HepG2 (cell line): Measurements from ENCODE around the gene TXNRD3. TPM values are rescaled to one million over a fixed set of nuclear protein-coding genes. Genes with fewer than 3 reads are reported as not detected.

Experiments
- CBX5 ChIP-seq: sonication (generic); formaldehyde crosslinking; IDR thresholded peaks from 2 replicates; pipeline ENCODE4 v1.4.0; 2020; ENCODE audit warnings: missing genetic modification reagents, borderline replicate concordance
- ELF1 ChIP-seq: sonication (generic); formaldehyde crosslinking; IDR thresholded peaks from 2 replicates; pipeline ENCODE4 v1.4.0; 2020; ENCODE audit warnings: missing genetic modification reagents
- TBX2 ChIP-seq: sonication (generic); formaldehyde crosslinking; IDR thresholded peaks from 2 replicates; pipeline ENCODE4 v1.5.0; 2020; ENCODE audit warnings: missing genetic modification reagents, mild to moderate bottlenecking, borderline replicate concordance
- ZNF589 ChIP-seq: sonication (generic); formaldehyde crosslinking; conservative IDR thresholded peaks from 2 replicates; pipeline ENCODE4 v1.8.0; 2022; ENCODE audit warnings: mild to moderate bottlenecking, moderate library complexity, missing genetic modification reagents
- ZNF713 ChIP-seq: sonication (generic); formaldehyde crosslinking; IDR thresholded peaks from 2 replicates; pipeline ENCODE4 v1.4.0; 2020; ENCODE audit warnings: mild to moderate bottlenecking, missing genetic modification reagents
- polyA plus RNA-seq, 8 experiments: library from polyadenylated mRNA; depleted of rRNA in 3 of 8; stranded (reverse) in 7 of 8; unstranded in 1 of 8; fragments of >200 nt; fragmentation: Illumina TruSeq in 4 of 8; extraction: Trizol in 4 of 8; gene quantifications; 2 replicates each; pipeline versions ENCODE4 v1.2.1 to v1.2.3, GENCODE V29; 2011 to 2016; ENCODE audit warnings: low read depth in 4 of 8, missing spikeins in 1 of 8, mixed read lengths in 1 of 8; ENCODE audit not compliant: insufficient read depth in 1 of 8
- total RNA-seq, 5 experiments: library from RNA; depleted of rRNA; stranded (reverse); fragments of >200 nt; fragmentation: Illumina TruSeq; extraction: Trizol; gene quantifications; 2 replicates each; pipeline ENCODE4 v1.2.3, GENCODE V29; 2016; ENCODE audit warnings: low read depth in 1 of 5
- TF ChIP-seq, protein P1 (sequence below): sonication (generic); formaldehyde crosslinking; conservative IDR thresholded peaks from 2 replicates; pipeline ENCODE4 v1.4.0; 2020; ENCODE audit warnings: missing genetic modification reagents
- TF ChIP-seq, protein P2 (sequence below): sonication (generic); formaldehyde crosslinking; IDR thresholded peaks from 2 replicates; pipeline ENCODE4 v1.8.0; 2022; ENCODE audit warnings: mild to moderate bottlenecking, missing genetic modification reagents, moderate library complexity
- TF ChIP-seq, protein P3 (sequence below): sonication (generic); formaldehyde crosslinking; IDR thresholded peaks from 2 replicates; pipeline ENCODE4 v1.5.1; 2020; ENCODE audit warnings: mild to moderate bottlenecking, missing genetic modification reagents, borderline replicate concordance
- TF ChIP-seq, protein P4 (sequence below), 2 experiments: sonication (generic) in 1 of 2; formaldehyde crosslinking in 1 of 2; IDR thresholded peaks; 2 replicates each; pipeline versions ENCODE4 v1.6.1 to v1.9.0; 2014 to 2022; ENCODE audit warnings: antibody characterized with exemption in 1 of 2, borderline replicate concordance in 1 of 2, inconsistent platforms in 1 of 2, low read depth in 1 of 2, missing genetic modification reagents in 1 of 2

The TXNRD3 gene
- total and polyA plus RNA-seq, 2 of the 13 experiments (the other 11 are each of a cell fraction or from before 2014, with no cell fraction given), result 4.8 to 20.7 TPM

DNA sequence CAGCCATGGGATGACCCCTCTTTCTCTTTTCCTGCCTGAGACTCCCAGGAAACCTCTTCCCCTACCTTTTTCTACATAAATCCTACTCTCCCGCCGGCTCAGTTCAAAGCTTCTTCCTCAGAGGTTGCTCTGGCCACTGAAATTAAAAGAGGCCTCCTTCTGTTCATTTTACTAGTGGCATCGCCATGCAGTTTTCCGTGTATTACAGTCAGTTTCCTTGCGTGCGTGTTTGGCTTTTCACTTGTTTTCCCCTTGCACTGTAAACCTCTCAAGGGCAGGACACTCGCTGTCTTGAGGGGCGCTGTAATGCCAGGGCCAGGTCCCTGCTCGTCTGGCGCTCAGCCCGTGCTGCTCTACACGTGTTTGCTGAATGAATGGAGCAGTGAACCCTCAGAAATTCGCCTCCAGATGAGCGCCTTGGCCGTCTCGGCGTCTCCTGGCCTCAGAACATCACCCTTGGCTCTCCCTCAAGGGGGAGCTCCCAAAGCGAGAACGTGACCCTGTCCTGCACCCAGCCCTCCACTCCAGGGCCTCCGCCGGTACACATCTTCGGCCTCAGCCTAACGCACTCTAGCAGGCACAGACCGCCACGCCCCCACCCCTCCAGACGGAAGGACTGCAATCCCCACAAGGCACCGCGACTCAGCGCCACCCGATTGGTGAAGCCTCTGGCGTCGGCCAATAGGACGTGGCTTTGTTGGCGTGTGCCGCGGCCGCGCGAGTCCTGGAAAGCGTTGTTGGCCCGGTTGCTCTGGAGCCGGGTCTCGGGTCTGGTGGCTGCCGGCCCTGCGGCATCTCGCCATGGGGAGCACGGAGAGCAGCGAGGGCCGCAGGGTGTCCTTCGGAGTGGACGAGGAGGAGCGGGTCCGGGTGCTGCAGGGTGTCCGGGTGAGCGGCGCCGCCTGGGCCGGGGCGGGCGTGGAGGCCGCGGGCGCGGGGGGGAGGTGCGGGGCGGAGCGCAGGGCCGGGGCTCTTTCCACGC lies 48.9 kb upstream of the TXNRD3 start, which contains the start of gene CHCHD6 (continued):
- TF ChIP-seq, protein P1, sequence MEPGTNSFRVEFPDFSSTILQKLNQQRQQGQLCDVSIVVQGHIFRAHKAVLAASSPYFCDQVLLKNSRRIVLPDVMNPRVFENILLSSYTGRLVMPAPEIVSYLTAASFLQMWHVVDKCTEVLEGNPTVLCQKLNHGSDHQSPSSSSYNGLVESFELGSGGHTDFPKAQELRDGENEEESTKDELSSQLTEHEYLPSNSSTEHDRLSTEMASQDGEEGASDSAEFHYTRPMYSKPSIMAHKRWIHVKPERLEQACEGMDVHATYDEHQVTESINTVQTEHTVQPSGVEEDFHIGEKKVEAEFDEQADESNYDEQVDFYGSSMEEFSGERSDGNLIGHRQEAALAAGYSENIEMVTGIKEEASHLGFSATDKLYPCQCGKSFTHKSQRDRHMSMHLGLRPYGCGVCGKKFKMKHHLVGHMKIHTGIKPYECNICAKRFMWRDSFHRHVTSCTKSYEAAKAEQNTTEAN (CRISPR knock-in tag), result no peak
- TF ChIP-seq CBX5 (CRISPR knock-in tag), result peak; percentile 35; the same call in 1 of the 2 replicates
- TF ChIP-seq, protein P2, sequence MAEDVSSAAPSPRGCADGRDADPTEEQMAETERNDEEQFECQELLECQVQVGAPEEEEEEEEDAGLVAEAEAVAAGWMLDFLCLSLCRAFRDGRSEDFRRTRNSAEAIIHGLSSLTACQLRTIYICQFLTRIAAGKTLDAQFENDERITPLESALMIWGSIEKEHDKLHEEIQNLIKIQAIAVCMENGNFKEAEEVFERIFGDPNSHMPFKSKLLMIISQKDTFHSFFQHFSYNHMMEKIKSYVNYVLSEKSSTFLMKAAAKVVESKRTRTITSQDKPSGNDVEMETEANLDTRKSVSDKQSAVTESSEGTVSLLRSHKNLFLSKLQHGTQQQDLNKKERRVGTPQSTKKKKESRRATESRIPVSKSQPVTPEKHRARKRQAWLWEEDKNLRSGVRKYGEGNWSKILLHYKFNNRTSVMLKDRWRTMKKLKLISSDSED (CRISPR knock-in tag), result no peak
- TF ChIP-seq ZNF589 (CRISPR knock-in tag), result no peak
- TF ChIP-seq, protein P3, sequence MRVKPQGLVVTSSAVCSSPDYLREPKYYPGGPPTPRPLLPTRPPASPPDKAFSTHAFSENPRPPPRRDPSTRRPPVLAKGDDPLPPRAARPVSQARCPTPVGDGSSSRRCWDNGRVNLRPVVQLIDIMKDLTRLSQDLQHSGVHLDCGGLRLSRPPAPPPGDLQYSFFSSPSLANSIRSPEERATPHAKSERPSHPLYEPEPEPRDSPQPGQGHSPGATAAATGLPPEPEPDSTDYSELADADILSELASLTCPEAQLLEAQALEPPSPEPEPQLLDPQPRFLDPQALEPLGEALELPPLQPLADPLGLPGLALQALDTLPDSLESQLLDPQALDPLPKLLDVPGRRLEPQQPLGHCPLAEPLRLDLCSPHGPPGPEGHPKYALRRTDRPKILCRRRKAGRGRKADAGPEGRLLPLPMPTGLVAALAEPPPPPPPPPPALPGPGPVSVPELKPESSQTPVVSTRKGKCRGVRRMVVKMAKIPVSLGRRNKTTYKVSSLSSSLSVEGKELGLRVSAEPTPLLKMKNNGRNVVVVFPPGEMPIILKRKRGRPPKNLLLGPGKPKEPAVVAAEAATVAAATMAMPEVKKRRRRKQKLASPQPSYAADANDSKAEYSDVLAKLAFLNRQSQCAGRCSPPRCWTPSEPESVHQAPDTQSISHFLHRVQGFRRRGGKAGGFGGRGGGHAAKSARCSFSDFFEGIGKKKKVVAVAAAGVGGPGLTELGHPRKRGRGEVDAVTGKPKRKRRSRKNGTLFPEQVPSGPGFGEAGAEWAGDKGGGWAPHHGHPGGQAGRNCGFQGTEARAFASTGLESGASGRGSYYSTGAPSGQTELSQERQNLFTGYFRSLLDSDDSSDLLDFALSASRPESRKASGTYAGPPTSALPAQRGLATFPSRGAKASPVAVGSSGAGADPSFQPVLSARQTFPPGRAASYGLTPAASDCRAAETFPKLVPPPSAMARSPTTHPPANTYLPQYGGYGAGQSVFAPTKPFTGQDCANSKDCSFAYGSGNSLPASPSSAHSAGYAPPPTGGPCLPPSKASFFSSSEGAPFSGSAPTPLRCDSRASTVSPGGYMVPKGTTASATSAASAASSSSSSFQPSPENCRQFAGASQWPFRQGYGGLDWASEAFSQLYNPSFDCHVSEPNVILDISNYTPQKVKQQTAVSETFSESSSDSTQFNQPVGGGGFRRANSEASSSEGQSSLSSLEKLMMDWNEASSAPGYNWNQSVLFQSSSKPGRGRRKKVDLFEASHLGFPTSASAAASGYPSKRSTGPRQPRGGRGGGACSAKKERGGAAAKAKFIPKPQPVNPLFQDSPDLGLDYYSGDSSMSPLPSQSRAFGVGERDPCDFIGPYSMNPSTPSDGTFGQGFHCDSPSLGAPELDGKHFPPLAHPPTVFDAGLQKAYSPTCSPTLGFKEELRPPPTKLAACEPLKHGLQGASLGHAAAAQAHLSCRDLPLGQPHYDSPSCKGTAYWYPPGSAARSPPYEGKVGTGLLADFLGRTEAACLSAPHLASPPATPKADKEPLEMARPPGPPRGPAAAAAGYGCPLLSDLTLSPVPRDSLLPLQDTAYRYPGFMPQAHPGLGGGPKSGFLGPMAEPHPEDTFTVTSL (CRISPR knock-in tag), result no peak
- TF ChIP-seq ZNF713 (CRISPR knock-in tag), result no peak; the same call in 1 of the 2 replicates
- TF ChIP-seq, protein P4, sequence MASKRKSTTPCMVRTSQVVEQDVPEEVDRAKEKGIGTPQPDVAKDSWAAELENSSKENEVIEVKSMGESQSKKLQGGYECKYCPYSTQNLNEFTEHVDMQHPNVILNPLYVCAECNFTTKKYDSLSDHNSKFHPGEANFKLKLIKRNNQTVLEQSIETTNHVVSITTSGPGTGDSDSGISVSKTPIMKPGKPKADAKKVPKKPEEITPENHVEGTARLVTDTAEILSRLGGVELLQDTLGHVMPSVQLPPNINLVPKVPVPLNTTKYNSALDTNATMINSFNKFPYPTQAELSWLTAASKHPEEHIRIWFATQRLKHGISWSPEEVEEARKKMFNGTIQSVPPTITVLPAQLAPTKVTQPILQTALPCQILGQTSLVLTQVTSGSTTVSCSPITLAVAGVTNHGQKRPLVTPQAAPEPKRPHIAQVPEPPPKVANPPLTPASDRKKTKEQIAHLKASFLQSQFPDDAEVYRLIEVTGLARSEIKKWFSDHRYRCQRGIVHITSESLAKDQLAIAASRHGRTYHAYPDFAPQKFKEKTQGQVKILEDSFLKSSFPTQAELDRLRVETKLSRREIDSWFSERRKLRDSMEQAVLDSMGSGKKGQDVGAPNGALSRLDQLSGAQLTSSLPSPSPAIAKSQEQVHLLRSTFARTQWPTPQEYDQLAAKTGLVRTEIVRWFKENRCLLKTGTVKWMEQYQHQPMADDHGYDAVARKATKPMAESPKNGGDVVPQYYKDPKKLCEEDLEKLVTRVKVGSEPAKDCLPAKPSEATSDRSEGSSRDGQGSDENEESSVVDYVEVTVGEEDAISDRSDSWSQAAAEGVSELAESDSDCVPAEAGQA (IDR thresholded peaks at IDR 0.05; ENCODE audit: low read depth), result no peak; the same call in 1 of the 2 replicates
- TF ChIP-seq, protein P4 (CRISPR knock-in tag; IDR thresholded peaks at IDR 0.05; ENCODE audit: borderline replicate concordance), result no peak
- TF ChIP-seq TBX2 (CRISPR knock-in tag), result peak; percentile 33
- peak; percentile 77 for TF ChIP-seq ELF1
